Activated CD4-positive, alpha-beta T cell treated with anti-CD3 and anti-CD28 coated beads, Interleukin-2, amount 50 U/mL, for 1 hour (primary cell): ENCODE measurements around the gene EDNRA.
A peak's percentile ranks its signal among the peaks of the same experiment; 100 is the strongest.

ENCODE experiments used
- DNase-seq: peaks from one replicate; pipeline ENCODE4 v3.0.0-alpha.2; 2020

Gene EDNRA

GRCh38 chr4:147543034-147543433 is 62.1 kb downstream of the EDNRA start:
- no peak for DNase-seq

DNA sequence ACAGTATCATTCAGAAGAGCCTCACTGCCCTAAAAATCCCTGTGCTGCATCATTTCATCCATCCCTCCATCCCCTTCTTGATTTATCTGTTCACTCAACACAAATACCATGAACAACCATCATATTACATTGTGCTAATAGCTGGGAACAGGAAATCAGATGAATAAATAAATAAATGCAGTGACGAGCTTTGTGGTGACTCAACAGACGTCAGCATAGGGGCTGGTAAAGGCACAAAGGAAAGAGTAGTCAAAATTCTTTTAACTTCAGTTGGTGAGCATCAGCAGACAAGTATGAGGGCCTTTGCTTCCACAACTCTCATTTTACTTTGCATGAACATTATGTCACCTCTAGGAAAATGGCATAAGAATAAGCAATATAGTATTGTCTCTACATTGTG is 65.5 kb downstream of the EDNRA start:
- DNase-seq: no peak

GRCh38 chr4:147547314-147548056 is 66.6 kb downstream of the EDNRA start:
- no peak for DNase-seq

DNA sequence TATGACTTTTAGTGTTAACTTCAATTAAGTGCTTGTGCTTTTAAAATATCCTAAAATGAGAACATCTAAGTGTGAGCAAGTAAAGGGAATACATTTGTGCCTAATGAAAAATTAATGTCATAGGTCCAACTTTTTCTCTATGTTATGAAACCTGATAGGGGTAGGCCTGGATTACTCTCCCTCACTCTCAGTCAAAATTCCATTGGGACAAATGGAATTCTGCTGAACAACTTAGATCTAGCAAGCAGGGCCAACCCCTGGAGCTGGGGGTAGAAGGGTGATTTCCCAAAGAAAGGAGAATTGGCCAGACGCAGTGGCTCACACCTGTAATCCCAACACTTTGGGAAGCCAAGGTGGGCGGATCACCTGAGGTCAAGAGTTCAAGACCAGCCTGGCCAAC is 67.4 kb downstream of the EDNRA start:
- no peak for DNase-seq

GRCh38 chr4:147550626-147551246 is 69.8 kb downstream of the EDNRA start:
- no peak for DNase-seq

- DNase-seq: no peak
Observed at GRCh38 chr4:147560625-147561024, 79.7 kb downstream of the EDNRA start.

GRCh38 chr4:147566762-147567161 is 85.9 kb downstream of the EDNRA start:
- DNase-seq: no peak

GRCh38 chr4:147567276-147567675 is 86.4 kb downstream of the EDNRA start:
- no peak for DNase-seq

DNA sequence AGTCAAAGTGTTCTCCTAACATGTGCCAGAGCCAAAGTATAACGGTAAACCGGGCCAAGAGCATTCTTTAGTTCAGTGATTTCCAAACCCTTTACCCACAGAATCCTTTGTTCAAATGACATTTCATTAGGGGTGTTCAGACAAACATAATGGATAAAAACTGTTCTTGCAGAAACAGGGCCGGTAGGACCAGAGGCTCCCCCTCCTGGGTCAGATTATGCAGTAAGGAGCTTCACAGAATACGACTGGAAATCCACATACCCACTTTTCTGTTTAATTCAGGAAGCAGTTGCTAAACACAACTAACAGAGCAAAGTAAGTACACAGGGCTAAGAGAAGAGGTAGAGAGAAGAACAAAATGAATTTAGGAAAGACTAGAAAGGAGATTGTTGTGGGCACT is 89.7 kb downstream of the EDNRA start:
- no peak for DNase-seq

GRCh38 chr4:147571036-147571770 is 90.3 kb downstream of the EDNRA start:
- DNase-seq: no peak

- DNase-seq: no peak
Observed at GRCh38 chr4:147576084-147576483, 95.2 kb downstream of the EDNRA start.

GRCh38 chr4:147578051-147578476 is 97.2 kb downstream of the EDNRA start:
- no peak for DNase-seq

DNA sequence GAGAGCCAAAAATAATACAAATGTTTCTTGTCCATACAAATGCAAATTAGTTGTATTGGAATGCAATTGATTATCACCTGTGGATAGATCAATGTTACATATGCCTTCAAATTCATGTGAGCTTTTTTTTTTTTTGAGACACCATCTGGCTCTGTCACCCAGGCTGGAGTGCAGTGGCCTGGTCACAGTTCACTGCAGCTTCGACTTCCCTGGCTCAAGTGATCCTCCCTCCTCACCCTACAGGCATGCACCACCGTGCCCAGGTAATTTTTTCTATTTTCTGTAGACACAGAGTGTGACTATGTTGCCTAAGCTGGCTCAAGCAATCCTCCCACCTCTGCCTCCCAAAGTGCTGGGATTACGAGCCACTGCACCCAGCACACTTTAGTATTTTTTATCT is 97.7 kb downstream of the EDNRA start:
- no peak for DNase-seq

DNA sequence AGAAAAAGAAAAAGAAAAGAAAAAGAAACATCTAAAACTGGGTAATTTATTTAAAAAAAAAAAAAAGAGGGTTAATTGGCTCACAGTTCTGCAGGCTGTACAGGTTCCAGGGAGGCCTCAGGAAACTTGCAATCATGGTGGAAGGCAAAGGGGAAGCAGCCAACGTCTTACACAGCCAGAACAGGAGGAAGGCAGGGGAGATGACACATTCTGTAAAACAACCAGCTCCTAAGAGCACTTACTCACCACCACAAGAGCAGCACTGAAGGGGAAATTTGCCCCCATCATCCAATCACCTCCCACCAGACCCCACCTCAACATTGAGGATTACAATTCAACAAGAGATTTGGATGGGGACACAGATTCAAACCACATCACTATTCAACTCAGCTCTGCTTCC is 99.5 kb downstream of the EDNRA start:
- DNase-seq: no peak

GRCh38 chr4:147581606-147582350 is 100.9 kb downstream of the EDNRA start:
- no peak for DNase-seq

DNA sequence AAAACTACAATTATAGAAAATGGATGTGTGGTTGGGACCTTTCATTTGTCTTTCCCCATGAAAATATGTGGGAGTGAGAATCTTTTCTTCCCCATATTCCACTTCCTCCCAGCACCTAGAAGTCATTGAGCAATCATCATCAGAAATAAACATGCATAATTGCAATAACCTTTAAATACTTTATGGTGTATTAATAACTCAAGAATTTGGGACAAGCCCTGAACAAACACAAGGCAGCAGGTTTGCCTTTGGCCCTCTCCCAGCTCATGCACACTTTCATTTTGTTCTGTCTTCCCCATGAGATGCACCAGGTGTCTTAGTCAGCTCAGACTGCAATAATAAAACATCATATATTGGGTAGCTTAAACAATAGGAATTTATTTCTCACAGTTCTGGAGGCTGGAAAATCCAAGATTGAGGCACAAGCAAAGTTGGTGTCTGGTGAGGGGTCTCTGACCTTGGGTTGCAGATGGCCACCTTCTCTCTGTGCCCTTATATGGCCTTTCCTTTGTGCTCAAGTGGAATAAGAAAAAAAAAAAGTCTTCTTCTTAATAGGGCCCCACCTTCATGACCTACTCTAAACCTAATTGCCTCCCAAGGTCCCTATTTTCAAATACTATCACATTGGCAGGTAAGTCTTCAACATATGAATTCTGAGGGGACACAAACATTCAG is 101.6 kb downstream of the EDNRA start:
- no peak for DNase-seq

GRCh38 chr4:147583876-147584275 is 103.0 kb downstream of the EDNRA start:
- DNase-seq: no peak

DNA sequence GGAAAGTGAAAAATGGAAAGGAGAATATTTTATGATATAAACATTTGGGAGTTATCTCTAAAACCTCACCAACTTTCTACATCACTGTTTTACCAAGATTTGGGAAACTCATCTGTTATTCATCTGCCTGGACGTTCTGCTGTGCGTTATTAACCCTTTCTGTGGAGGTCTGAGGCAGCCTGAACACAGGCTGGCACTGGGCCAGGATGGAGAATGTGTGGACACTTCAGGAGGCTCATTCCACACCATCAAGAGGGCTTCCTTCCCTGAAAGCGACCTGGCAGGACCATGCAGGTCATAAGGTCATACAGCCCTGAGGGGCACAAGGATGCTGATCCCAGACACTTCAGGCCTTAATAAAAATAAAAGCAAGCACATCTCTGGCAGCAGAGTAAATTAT is 105.1 kb downstream of the EDNRA start:
- no peak for DNase-seq

DNA sequence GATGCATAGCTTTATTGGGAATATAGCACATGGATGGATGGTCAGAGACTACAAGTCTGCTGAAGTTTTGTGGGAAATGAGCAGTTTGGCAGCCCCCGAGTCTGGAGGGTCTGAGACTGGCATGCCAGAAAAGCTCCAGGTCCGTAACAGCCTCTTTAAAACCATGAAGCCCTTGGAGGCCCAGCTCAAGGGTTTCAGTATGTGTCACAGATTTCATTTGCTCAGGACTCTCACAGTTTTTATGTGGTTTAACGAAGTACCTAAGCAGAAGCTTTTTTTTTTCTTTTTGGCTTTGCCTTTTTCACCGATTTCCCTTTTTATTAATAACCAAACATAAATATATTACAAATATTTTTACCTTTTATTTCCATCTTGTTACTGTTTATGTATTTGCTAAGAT is 105.7 kb downstream of the EDNRA start:
- no peak for DNase-seq

GRCh38 chr4:147587041-147587440 is 106.1 kb downstream of the EDNRA start:
- DNase-seq: no peak

DNA sequence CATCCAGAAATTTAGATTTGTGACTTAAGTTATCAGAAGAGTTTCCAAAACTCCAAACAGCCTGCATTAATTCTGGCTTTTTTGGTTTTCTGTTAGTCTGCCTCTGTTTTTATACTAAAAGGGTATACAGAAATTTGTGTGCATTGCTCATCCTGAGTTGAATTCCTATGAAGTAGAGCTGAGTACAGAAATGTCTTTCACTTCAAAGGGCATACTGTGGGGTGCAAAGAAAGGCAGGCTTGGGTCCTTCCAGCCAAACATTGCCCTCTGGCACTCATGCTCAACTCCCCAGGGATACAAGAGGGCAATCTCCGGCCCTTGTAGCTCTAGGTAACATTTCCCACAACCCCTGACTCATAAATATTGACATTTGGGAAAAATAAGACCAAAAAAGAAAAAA is 108.7 kb downstream of the EDNRA start:
- DNase-seq: no peak

DNA sequence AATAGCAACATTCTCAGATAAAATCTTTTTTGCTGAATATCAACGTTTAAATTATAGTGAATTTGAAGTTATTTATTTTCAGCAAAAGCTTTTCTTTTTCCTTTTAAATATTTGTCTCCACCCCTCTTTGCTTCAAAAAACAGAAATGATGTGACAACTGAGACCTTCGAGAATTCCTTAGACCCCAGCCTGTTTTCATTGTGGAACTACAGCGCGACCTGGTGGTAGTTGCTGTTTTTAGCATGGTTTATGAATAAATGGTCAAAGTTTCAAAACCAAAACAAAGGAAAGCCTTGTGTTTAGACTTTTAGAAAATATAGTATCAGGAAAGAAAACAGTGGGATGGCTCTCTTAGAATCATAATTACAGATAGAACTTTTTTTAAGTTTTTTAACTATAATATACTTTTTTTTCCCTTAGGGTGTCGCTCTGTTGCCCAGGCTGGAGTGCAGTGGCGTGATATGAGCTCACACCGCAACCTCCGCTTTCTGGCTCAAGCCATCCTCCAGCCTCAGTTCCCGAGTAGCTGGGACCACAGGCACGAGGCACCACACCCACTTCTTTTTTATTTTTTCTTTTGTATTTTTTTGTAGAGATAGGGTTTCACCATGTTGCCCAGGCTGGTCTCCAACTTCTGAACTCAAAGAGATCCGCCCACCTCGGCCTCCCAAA is 109.5 kb downstream of the EDNRA start:
- peak; percentile 27 for DNase-seq
